CD4-positive, alpha-beta T cell (primary cell): Measurements from ENCODE around the gene ADGRL3. TPM values are rescaled to one million over a fixed set of nuclear protein-coding genes. Genes with fewer than 3 reads are reported as not detected.

Source experiments
- ATAC-seq: fragments of 200-7000 bp; cut with Tn5 transposase; one replicate; pipeline ENCODE4 v1.10.0; 2022; ENCODE audit warnings: mild to moderate bottlenecking; ENCODE audit not compliant: poor library complexity
- CTCF ChIA-PET: fragments of 350-600 bp; sonication (Branson Sonifier 250); formaldehyde crosslinking; loops from one replicate; lab custom pipeline; 2021; ENCODE audit warnings: antibody characterized with exemption, inconsistent platforms; lab: Charles Lee
- POLR2A ChIA-PET: fragments of 350-600 bp; sonication (Branson Sonifier 250); formaldehyde crosslinking; loops from one replicate; lab custom pipeline; 2021; ENCODE audit warnings: antibody characterized with exemption, inconsistent platforms; lab: Charles Lee
- DNase-seq, 14 experiments: peaks; one replicate each; pipeline ENCODE4 v3.0.0-alpha.2; 2013 to 2020; ENCODE audit warnings: mixed read lengths in 2 of 14
- H3K27ac ChIP-seq, 2 donors: one replicate each; pipeline versions ENCODE4 v1.5.1 to v1.7.0; 2013; ENCODE audit warnings: low read length in 2 of 2, low read depth in 1 of 2, mild to moderate bottlenecking in 1 of 2
- H3K27me3 ChIP-seq, 2 experiments: 1 replicate in 1 of 2; 2 replicates in 1 of 2; pipeline versions ENCODE4 v1.6.1 to v1.7.0; 2013; ENCODE audit warnings: low read length in 2 of 2, control low read depth in 1 of 2, mild to moderate bottlenecking in 1 of 2, moderate library complexity in 1 of 2; ENCODE audit not compliant: insufficient read depth in 2 of 2, control insufficient read depth in 1 of 2
- H3K36me3 ChIP-seq: one replicate; pipeline ENCODE4 v1.6.1; 2013; ENCODE audit warnings: low read length, control low read depth; ENCODE audit not compliant: insufficient read depth
- H3K4me1 ChIP-seq: one replicate; pipeline ENCODE4 v1.6.1; 2013; ENCODE audit warnings: low read length, control low read depth; ENCODE audit not compliant: insufficient read depth
- H3K4me3 ChIP-seq: one replicate; pipeline ENCODE4 v1.5.1; 2013; ENCODE audit warnings: mild to moderate bottlenecking, low read length, moderate library complexity
- H3K9me3 ChIP-seq, 2 experiments: 1 replicate in 1 of 2; 2 replicates in 1 of 2; pipeline versions ENCODE4 v1.6.1 to v1.7.0; 2013; ENCODE audit warnings: low read length in 2 of 2, mild to moderate bottlenecking in 2 of 2, control low read depth in 1 of 2, moderate library complexity in 1 of 2; ENCODE audit not compliant: control insufficient read depth in 1 of 2, insufficient read depth in 1 of 2
- H3K27ac Mint-ChIP-seq: one replicate; pipeline ENCODE4 v1.8.0; 2020; ENCODE audit warnings: mixed read lengths
- H3K27me3 Mint-ChIP-seq: one replicate; pipeline ENCODE4 v1.8.0; 2021; ENCODE audit warnings: mixed read lengths
- H3K36me3 Mint-ChIP-seq: one replicate; pipeline ENCODE4 v1.8.0; 2021; ENCODE audit warnings: low read depth, mixed read lengths
- H3K4me1 Mint-ChIP-seq: one replicate; pipeline ENCODE4 v1.8.0; 2021; ENCODE audit warnings: low read depth, mixed read lengths
- H3K4me3 Mint-ChIP-seq: one replicate; pipeline ENCODE4 v1.8.0; 2020; ENCODE audit warnings: mild to moderate bottlenecking, mixed read lengths
- H3K9me3 Mint-ChIP-seq: one replicate; pipeline ENCODE4 v1.8.0; 2020; ENCODE audit warnings: mixed read lengths
- intact Hi-C, 2 experiments: fragments of 100-400 bp; cut with DNase I in 1 of 2; cut with micrococcal nuclease in 1 of 2; formaldehyde crosslinking; loops; one replicate each; pipeline versions ENCODE4 v1.15.1 to v1.9.0; 2023 to 2025; cut with DNase I, micrococcal nuclease
- total RNA-seq, 174 experiments: library from RNA in 2 of 174; stranded (reverse) in 2 of 174; gene quantifications; one replicate each; pipeline ENCODE4 v1.2.3 and lab custom pipeline; 2021 to 2026
- TF ChIP-seq, protein P1 (sequence below): fragments of 200-600 bp; IDR thresholded peaks from one replicate; pipeline ENCODE4 v1.8.0; 2022; ENCODE audit warnings: antibody characterized with exemption, mild to moderate bottlenecking

The ADGRL3 gene
- total RNA-seq, 2 experiments from 2014 or later, result not detected

DNA sequence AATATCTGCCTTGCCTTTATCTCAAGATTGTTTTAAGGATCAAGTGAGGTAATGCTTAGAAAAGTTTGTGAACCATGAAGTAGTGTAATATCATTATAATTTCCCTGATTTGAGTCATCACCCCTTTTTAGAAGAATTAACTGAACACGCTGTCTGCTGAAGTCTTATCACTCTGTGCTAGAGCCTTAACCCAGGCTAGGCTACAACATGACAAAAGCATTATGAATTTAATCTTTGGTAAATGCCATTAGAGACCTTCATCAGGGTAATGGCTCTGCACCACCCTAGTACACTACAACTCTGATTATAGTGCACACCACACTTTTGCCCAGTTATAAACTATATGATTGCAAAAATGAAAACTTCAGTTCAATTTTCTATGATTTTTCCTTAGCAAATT lies 118.3 kb downstream of the ADGRL3 start:
- H3K9me3 ChIP-seq, result peaks cover 0 to 11% of the 10 kb centered on the region in 2 experiments
- no peak overlapping the region for H3K27ac Mint-ChIP-seq
- no peaks in the 10 kb centered on the region for H3K4me1 ChIP-seq
- H3K9me3 Mint-ChIP-seq, result peaks cover 15% of the 10 kb centered on the region
- intact Hi-C loops, result no loop called here
- no peaks in the 10 kb centered on the region for H3K4me1 Mint-ChIP-seq
- no peak overlapping the region for H3K4me3 ChIP-seq
- H3K27ac ChIP-seq, result no peak overlapping the region
- H3K36me3 ChIP-seq, result no peaks in the 10 kb centered on the region
- no peaks in the 10 kb centered on the region for H3K27me3 ChIP-seq
- CTCF ChIA-PET, result no interaction called here
- ATAC-seq (no peak), DNase-seq (no peak)
- TF ChIP-seq, protein P1, sequence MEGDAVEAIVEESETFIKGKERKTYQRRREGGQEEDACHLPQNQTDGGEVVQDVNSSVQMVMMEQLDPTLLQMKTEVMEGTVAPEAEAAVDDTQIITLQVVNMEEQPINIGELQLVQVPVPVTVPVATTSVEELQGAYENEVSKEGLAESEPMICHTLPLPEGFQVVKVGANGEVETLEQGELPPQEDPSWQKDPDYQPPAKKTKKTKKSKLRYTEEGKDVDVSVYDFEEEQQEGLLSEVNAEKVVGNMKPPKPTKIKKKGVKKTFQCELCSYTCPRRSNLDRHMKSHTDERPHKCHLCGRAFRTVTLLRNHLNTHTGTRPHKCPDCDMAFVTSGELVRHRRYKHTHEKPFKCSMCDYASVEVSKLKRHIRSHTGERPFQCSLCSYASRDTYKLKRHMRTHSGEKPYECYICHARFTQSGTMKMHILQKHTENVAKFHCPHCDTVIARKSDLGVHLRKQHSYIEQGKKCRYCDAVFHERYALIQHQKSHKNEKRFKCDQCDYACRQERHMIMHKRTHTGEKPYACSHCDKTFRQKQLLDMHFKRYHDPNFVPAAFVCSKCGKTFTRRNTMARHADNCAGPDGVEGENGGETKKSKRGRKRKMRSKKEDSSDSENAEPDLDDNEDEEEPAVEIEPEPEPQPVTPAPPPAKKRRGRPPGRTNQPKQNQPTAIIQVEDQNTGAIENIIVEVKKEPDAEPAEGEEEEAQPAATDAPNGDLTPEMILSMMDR, result no peak
- H3K36me3 Mint-ChIP-seq, result no peaks in the 10 kb centered on the region
- H3K4me3 Mint-ChIP-seq, result no peak overlapping the region
- POLR2A ChIA-PET, result no interaction called here
- H3K27me3 Mint-ChIP-seq, result no peaks in the 10 kb centered on the region

DNA sequence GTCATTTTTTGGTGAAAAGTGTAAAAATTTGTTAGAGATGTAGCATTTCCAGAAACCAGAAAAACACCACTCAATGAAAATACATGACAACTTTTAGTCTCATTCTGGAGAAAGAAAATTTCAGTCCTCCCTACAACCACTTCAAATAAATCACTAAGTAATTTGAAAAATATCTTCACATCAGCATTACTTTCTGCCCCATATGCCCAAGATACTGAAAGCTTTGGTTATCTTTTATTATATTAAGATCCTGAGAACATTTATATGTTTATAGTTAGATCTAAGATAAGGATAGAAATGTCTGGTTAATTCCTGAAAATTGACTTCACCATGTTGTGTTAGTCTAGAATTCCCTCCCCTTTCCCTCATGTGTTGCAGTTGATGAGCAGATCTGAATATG lies 119.0 kb downstream of the ADGRL3 start:
- H3K4me1 ChIP-seq, result no peaks in the 10 kb centered on the region
- H3K9me3 Mint-ChIP-seq, result peaks cover 15% of the 10 kb centered on the region
- no peak overlapping the region for H3K27ac Mint-ChIP-seq
- H3K36me3 Mint-ChIP-seq, result no peaks in the 10 kb centered on the region
- no peak overlapping the region for H3K4me3 ChIP-seq
- POLR2A ChIA-PET, result no interaction called here
- H3K36me3 ChIP-seq, result no peaks in the 10 kb centered on the region
- CTCF ChIA-PET, result no interaction called here
- H3K27me3 Mint-ChIP-seq, result no peaks in the 10 kb centered on the region
- peaks cover 0 to 10% of the 10 kb centered on the region in 2 experiments for H3K9me3 ChIP-seq
- no peak overlapping the region for H3K4me3 Mint-ChIP-seq
- DNase-seq (no peak), ATAC-seq (no peak)
- no peak overlapping the region for H3K27ac ChIP-seq
- H3K27me3 ChIP-seq, result no peaks in the 10 kb centered on the region
- intact Hi-C loops, result no loop called here
- TF ChIP-seq, protein P1, result no peak
- H3K4me1 Mint-ChIP-seq, result no peaks in the 10 kb centered on the region

DNA sequence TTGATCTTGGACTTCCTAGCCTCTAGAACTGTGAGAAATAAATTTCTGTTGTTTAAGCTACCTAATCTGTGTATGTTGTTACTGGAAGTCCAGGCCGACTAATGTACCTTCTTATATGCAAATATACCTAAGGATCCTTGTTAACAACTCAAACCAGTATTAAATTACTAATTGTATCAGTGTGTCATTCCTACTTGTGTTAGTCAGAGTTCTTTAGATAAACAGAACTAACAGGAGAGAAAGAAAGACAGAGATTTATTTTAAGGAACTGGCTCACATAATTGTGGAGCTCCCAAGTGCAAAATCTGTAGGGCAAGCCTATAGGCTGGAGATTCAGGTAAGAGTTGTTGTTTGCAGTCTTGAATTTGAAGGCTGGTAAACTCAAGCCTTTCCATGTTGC lies 120.0 kb downstream of the ADGRL3 start:
- TF ChIP-seq, protein P1, result no peak
- intact Hi-C loops, result no loop called here
- peaks cover 13% of the 10 kb centered on the region for H3K9me3 Mint-ChIP-seq

More for the DNA sequence above, 120.0 kb downstream of the ADGRL3 start:
- Histone ChIP-seq H3K27me3 (no peaks in the 10 kb centered on the region), H3K4me3 (no peak overlapping the region), H3K36me3 (no peaks in the 10 kb centered on the region), H3K4me1 (no peaks in the 10 kb centered on the region), H3K9me3 (peaks cover 0 to 11% of the 10 kb centered on the region in 2 experiments), H3K27ac (no peak overlapping the region)
- Mint-ChIP-seq H3K27ac (no peak overlapping the region), H3K4me3 (no peak overlapping the region), H3K4me1 (no peaks in the 10 kb centered on the region), H3K36me3 (no peaks in the 10 kb centered on the region), H3K27me3 (no peaks in the 10 kb centered on the region)
- POLR2A ChIA-PET, result no interaction called here
- DNase-seq (no peak), ATAC-seq (no peak)
- CTCF ChIA-PET, result no interaction called here
